GM19099 (cell line): ENCODE results near the gene TLE4.

ENCODE experiments used
- POLR2A ChIP-seq: IDR thresholded peaks from 3 replicates; pipeline ENCODE4 v1.6.1; 2011; ENCODE audit warnings: low read depth; ENCODE audit not compliant: insufficient read length; ENCODE audit errors: extremely low read depth

TLE4 gene

GRCh38 chr9:79581388-79581787 is 9.6 kb downstream of the TLE4 start:
- TF ChIP-seq POLR2A = no peak

- no peak for TF ChIP-seq POLR2A
These were observed 10.0 kb downstream of the TLE4 start for GRCh38 chr9:79581794-79582193.

GRCh38 chr9:79583952-79584654 is 12.3 kb downstream of the TLE4 start:
- no peak for TF ChIP-seq POLR2A

DNA sequence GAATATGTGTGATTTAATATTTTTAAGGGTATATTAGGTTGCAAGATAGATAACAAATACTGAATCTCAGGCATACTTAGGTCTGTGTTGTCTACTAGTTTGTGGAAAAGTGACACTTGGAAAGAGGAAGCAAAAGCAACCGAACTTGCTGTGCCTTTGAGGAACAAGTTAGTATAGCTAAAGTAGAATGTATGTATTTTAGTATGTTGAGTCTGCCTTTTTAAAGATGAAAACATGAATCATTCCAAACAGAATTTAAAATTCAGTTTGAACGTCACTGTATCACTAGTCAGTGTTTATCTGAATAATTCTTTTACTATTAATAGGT is 12.9 kb downstream of the TLE4 start:
- TF ChIP-seq POLR2A = no peak

GRCh38 chr9:79588488-79589223 is 16.9 kb downstream of the TLE4 start:
- no peak for TF ChIP-seq POLR2A

GRCh38 chr9:79591458-79591857 is 19.7 kb downstream of the TLE4 start:
- no peak for TF ChIP-seq POLR2A

GRCh38 chr9:79592726-79593493 is 21.1 kb downstream of the TLE4 start:
- TF ChIP-seq POLR2A = no peak

- no peak for TF ChIP-seq POLR2A
These were observed 27.0 kb downstream of the TLE4 start for GRCh38 chr9:79598562-79599345.

GRCh38 chr9:79600466-79600865 is 28.7 kb downstream of the TLE4 start:
- TF ChIP-seq POLR2A = no peak

DNA sequence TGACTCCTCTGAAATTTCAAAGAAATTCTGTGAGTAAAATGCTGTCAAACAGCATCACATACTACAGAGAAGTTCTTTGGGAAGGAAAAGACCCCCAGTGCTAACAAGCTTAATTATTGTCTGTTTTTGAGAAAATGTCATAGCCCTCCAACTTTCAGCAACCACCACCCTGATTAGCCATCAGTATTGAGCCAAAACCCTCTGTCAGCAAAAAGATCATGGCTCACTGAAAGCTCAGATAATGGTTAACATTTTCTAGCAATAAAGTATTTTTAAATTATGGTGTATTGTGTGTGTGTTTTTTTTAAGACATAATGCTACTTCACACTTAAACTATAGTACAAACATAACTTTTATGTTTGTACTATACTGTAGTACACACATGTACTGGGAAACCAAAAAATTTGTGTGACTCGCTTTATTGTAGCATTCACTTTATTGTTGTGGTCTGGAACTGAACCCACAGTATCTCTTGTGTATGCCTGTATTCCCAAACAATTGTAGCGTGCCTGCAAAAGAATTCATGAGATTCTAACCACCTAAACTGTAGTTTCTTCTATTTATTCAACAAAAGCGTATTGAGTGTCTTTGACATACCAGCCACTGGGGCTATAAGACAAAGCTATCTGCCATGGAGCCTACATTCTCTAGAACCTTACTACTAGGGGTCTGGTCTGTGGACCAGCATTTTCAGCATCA is 31.6 kb downstream of the TLE4 start:
- no peak for TF ChIP-seq POLR2A

- no peak for TF ChIP-seq POLR2A
These were observed 32.4 kb downstream of the TLE4 start for GRCh38 chr9:79604149-79604548.

DNA sequence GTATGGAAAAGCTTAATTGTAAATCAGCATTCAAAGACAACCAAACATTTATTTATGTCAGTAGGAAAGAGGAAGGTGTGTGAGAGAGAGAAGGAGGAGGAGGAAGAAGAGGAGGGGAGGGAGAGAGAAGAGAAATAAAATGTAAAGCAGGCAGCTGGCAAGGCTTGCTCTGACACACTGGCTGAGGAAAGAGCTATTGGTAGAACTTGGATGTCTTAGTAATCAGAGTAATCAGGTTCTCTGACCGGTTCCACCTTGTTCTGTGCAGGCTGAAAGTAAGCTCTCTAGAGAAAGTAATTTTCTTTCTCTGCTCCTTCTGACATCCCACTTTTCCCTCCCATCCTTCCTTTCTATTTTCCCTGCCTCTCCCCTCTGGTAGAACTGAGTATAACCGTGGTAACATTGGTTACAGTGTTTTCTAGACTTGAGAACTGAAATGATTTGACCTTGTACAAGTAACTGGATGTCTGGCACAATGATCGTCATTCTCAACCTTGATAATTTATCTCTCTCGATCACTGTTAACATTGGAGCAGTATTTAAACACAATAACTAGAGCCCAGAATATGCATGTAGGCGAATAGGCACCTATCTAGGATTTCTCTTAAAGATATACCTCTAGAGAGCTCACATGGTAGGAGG is 33.3 kb downstream of the TLE4 start:
- no peak for TF ChIP-seq POLR2A

DNA sequence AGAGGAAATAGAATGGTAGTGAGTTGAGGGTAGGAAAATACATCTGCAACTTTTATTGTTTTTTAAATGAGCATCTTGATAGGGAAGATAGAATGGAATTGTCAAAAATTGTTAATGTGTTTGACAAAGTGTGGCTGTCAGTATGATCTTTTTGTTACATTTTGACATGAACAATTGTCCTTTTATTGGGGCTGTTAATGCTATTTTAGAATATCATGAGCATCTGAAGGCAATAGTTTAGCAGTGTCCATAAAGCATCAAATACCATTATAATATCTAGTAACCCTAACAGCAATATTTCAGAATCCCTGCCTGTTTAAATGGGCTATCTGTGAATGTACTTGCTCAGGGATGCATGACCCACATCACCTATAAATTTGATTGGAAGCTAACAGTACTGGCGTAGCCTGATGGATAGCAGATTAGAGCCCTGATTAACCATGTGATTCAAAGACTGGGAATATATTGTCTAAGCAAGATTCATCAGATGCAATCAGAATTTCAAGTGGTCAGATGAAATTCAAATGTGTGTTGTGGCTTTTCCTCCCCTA is 37.8 kb downstream of the TLE4 start:
- no peak for TF ChIP-seq POLR2A
